ENCODE measurements around the gene MCF2L.

DNA sequence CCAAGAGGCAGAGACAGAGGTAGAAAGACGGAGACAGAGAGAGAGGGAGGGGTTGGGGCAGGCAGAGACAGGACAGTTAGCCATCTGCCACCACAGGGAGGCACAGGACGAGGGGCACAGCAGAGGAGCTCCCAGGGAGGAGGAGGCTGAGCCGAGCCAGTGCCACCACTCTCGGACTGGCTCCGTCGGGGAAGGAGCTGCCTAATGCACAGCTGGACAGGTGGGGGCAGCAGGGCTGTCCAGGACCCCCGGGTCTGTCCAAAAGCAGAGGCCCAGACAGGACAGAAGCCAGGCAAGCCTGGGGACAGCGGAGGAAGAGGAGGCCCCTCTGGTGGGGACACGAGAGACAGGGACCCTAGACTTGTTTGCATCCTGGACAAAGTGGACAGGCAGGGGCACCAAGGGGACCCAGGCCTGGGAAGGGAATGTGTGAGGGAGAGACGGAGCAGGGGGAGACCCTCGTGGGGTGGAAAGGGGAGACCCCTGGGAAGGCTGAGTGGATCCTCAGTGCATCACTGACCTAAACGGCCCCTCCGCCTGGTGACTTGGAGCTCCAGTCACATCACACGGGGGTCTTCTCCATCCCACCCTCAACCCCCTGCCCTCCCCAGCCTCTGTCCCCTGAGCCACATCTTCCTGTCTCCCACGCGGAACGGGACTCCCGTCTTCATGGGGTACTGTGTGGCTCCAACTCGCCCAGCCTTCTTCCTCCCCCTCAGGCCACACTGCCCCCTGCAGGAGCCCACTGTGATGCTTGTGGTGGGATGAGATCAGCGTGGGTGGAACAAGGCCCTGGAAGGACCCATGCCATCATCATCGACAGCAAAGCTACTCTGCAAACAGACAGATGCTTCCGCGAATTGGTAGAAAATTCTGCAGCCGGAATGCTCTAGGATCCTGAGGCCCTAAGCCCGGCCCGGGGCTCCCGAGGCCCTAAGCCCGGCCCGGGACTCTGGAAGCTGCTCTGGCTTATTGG, 154.5 kb downstream of the MCF2L start:
- TF ChIP-seq, protein P1, sequence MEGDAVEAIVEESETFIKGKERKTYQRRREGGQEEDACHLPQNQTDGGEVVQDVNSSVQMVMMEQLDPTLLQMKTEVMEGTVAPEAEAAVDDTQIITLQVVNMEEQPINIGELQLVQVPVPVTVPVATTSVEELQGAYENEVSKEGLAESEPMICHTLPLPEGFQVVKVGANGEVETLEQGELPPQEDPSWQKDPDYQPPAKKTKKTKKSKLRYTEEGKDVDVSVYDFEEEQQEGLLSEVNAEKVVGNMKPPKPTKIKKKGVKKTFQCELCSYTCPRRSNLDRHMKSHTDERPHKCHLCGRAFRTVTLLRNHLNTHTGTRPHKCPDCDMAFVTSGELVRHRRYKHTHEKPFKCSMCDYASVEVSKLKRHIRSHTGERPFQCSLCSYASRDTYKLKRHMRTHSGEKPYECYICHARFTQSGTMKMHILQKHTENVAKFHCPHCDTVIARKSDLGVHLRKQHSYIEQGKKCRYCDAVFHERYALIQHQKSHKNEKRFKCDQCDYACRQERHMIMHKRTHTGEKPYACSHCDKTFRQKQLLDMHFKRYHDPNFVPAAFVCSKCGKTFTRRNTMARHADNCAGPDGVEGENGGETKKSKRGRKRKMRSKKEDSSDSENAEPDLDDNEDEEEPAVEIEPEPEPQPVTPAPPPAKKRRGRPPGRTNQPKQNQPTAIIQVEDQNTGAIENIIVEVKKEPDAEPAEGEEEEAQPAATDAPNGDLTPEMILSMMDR (IDR thresholded peaks at IDR 0.05), result peak; percentile 39
- TF ChIP-seq EZH2phosphoT487 (IDR thresholded peaks at IDR 0.05) (no peak), EZH2 (IDR thresholded peaks at IDR 0.05) (no peak)
